SU-DHL-6 (cell line): ENCODE results near the gene BLACAT1.

Experiments
- H2AFZ ChIP-seq: fragments of 200-600 bp; sonication (generic); 2 replicates; pipeline ENCODE4 v1.6.1; 2014; ENCODE audit warnings: low read depth, mild to moderate bottlenecking, moderate library complexity, mixed read lengths, antibody characterized with exemption, low read length; ENCODE audit not compliant: severe bottlenecking
- H3F3A ChIP-seq: fragments of 200-600 bp; shearing (Covaris generic); 2 replicates; pipeline ENCODE4 v1.6.0; 2016; ENCODE audit warnings: antibody characterized with exemption, mild to moderate bottlenecking; ENCODE audit not compliant: insufficient read depth
- H3K27ac ChIP-seq: fragments of 200-600 bp; sonication (generic); 2 replicates; pipeline ENCODE4 v1.5.1; 2016; ENCODE audit warnings: low read depth, mild to moderate bottlenecking, low read length, moderate library complexity, mixed read lengths
- H3K27me3 ChIP-seq: fragments of 200-600 bp; sonication (generic), shearing (Covaris generic); 2 replicates; pipeline ENCODE4 v1.6.0; 2014; ENCODE audit warnings: mild to moderate bottlenecking, low read length
- H3K36me3 ChIP-seq: fragments of 200-600 bp; sonication (generic); 2 replicates; pipeline ENCODE4 v1.6.1; 2014; ENCODE audit warnings: mild to moderate bottlenecking, low read length, mixed read lengths
- H3K4me2 ChIP-seq: fragments of 300-600, 200-600 bp; shearing (Covaris generic), sonication (generic); 2 replicates; pipeline ENCODE4 v1.6.0; 2014; ENCODE audit warnings: low read length, low read depth, mild to moderate bottlenecking; ENCODE audit not compliant: poor library complexity, severe bottlenecking
- H3K4me3 ChIP-seq: fragments of 200-600 bp; sonication (generic); 2 replicates; pipeline ENCODE4 v1.5.1; 2014; ENCODE audit warnings: antibody characterized with exemption, low read length, mild to moderate bottlenecking, mixed read lengths; ENCODE audit not compliant: insufficient read depth, poor library complexity, severe bottlenecking
- H3K79me2 ChIP-seq: fragments of 200-600 bp; sonication (generic); 2 replicates; pipeline ENCODE4 v1.6.1; 2014; ENCODE audit warnings: mild to moderate bottlenecking, low read length, moderate library complexity; ENCODE audit not compliant: insufficient read depth
- H3K9ac ChIP-seq: fragments of 200-600 bp; sonication (generic); 2 replicates; pipeline ENCODE4 v1.7.0; 2014; ENCODE audit warnings: mild to moderate bottlenecking, low read length
- H3K9me2 ChIP-seq: fragments of 200-600 bp; sonication (generic); replicated peaks from 2 replicates; pipeline ENCODE4 v1.6.1; 2014; ENCODE audit warnings: low read length; ENCODE audit not compliant: insufficient read depth
- H3K9me3 ChIP-seq: fragments of 200-600 bp; sonication (generic); 2 replicates; pipeline ENCODE4 v1.6.1; 2014; ENCODE audit warnings: low read length, mixed read lengths; ENCODE audit not compliant: insufficient read depth
- H4K20me1 ChIP-seq: fragments of 200-600 bp; sonication (generic); 2 replicates; pipeline ENCODE4 v1.6.1; 2014; ENCODE audit warnings: low read depth, mild to moderate bottlenecking, antibody characterized with exemption, low read length, moderate library complexity, mixed read lengths
- CTCF ChIP-seq: fragments of 200-600 bp; sonication (generic); IDR thresholded peaks from one replicate; pipeline ENCODE4 v1.5.1; 2017; ENCODE audit warnings: antibody characterized with exemption, mild to moderate bottlenecking, low read length, moderate library complexity; ENCODE audit not compliant: insufficient read depth, poor library complexity, severe bottlenecking
- EZH2phosphoT487 ChIP-seq: fragments of 200-600 bp; sonication (generic), shearing (Covaris generic); conservative IDR thresholded peaks from 2 replicates; pipeline ENCODE4 v1.6.1; 2018; ENCODE audit warnings: mild to moderate bottlenecking, antibody characterized with exemption, low read length, moderate library complexity, mixed read lengths

The BLACAT1 gene

GRCh38 chr1:205450448-205450847 lies 5.4 kb downstream of the BLACAT1 start:
- Histone ChIP-seq H3K9me3 (no peaks in the 10 kb centered on the region), H2AFZ (no peak overlapping the region), H3K4me2 (no peak overlapping the region), H3K79me2 (no peaks in the 10 kb centered on the region), H3K36me3 (no peaks in the 10 kb centered on the region), H3K9me2 (no peaks in the 10 kb centered on the region), H4K20me1 (no peaks in the 10 kb centered on the region), H3F3A (no peaks in the 10 kb centered on the region), H3K27me3 (no peaks in the 10 kb centered on the region), H3K27ac (no peak overlapping the region), H3K4me3 (no peak overlapping the region), H3K9ac (no peak overlapping the region)
- no peak for TF ChIP-seq CTCF
- TF ChIP-seq EZH2phosphoT487: no peak

DNA sequence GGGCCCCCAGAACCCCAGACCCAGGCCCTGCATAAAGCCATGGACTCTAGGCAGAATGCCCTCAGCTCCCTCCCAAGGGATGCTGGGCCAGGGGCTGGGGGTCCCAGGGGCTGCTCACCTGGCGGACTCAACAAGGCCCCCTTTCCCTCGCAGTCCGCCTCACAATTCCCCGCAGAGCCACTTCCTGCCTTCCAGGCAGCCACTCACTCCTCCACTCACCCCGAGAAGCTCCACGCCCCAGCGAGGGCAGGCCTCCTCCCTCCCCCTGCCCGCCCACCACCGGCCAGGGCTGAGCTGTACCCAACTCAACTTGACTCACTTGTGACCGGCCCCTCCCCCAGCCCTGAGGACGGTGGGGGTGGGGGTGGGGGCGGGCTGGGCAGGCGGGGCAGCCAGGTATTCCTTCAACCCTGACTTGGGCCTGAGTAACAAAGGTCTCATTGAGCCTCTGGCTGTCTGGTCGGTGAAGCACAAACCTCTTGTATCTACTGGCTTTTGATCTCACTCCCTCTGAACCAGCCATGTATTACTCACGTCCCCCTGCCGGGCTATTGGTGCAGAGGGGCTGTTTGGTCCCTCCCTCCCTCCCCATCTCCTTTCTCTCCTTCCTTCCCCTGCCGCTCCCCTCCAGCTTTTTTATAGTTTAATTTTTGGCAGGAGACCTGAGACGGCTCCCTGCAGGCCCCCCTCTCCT lies 5.9 kb downstream of the BLACAT1 start:
- H3K4me2 ChIP-seq: no peak overlapping the region
- no peak overlapping the region for H3K9ac ChIP-seq
- H3K27ac ChIP-seq: no peak overlapping the region
- TF ChIP-seq CTCF: no peak
- no peak for TF ChIP-seq EZH2phosphoT487
- no peaks in the 10 kb centered on the region for H3F3A ChIP-seq
- H3K36me3 ChIP-seq: no peaks in the 10 kb centered on the region
- no peak overlapping the region for H2AFZ ChIP-seq
- H3K9me3 ChIP-seq: no peaks in the 10 kb centered on the region
- no peaks in the 10 kb centered on the region for H3K9me2 ChIP-seq
- H3K4me3 ChIP-seq: no peak overlapping the region
- H4K20me1 ChIP-seq: no peaks in the 10 kb centered on the region
- no peaks in the 10 kb centered on the region for H3K79me2 ChIP-seq
- no peaks in the 10 kb centered on the region for H3K27me3 ChIP-seq

GRCh38 chr1:205449254-205449749 lies 6.5 kb downstream of the BLACAT1 start:
- no peak overlapping the region for H3K9ac ChIP-seq

More at GRCh38 chr1:205449254-205449749, 6.5 kb downstream of the BLACAT1 start:
- H3K27ac ChIP-seq: no peak overlapping the region
- no peaks in the 10 kb centered on the region for H3K79me2 ChIP-seq
- TF ChIP-seq EZH2phosphoT487 (no peak), CTCF (no peak)
- no peaks in the 10 kb centered on the region for H3K36me3 ChIP-seq
- no peaks in the 10 kb centered on the region for H3K27me3 ChIP-seq
- H3K9me2 ChIP-seq: no peaks in the 10 kb centered on the region
- H4K20me1 ChIP-seq: no peaks in the 10 kb centered on the region
- no peak overlapping the region for H3K4me2 ChIP-seq
- H2AFZ ChIP-seq: no peak overlapping the region
- H3K4me3 ChIP-seq: no peak overlapping the region
- no peaks in the 10 kb centered on the region for H3K9me3 ChIP-seq
- H3F3A ChIP-seq: no peaks in the 10 kb centered on the region
